ENCODE measurements around the gene FOXRED1.

DNA sequence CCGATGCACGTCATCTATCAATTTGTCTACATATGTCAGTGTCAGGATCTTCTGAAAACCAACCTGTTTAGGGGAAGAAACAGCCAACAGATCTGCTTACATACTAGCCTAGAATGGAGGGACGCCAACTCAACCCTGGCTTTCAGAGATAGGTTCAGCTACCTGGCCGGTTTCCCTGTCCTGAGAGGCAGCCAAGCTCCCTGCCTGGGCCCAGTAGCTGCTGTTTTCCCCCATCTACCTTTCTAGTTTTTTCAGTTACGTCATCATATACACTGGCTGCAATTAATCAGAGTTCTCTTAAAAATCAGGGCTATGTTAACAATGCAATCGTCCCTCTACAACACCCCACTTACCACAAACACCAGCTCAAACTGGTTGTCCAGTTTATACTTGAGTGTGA is 1.3 kb upstream of the FOXRED1 start:
- TF ChIP-seq POLR2A (IDR thresholded peaks at IDR 0.05), result peak in 1 of 3 donors; percentile 29
- TF ChIP-seq, protein P1, sequence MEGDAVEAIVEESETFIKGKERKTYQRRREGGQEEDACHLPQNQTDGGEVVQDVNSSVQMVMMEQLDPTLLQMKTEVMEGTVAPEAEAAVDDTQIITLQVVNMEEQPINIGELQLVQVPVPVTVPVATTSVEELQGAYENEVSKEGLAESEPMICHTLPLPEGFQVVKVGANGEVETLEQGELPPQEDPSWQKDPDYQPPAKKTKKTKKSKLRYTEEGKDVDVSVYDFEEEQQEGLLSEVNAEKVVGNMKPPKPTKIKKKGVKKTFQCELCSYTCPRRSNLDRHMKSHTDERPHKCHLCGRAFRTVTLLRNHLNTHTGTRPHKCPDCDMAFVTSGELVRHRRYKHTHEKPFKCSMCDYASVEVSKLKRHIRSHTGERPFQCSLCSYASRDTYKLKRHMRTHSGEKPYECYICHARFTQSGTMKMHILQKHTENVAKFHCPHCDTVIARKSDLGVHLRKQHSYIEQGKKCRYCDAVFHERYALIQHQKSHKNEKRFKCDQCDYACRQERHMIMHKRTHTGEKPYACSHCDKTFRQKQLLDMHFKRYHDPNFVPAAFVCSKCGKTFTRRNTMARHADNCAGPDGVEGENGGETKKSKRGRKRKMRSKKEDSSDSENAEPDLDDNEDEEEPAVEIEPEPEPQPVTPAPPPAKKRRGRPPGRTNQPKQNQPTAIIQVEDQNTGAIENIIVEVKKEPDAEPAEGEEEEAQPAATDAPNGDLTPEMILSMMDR (IDR thresholded peaks at IDR 0.05), result no peak

Measured in body of pancreas (tissue), 4 donors.